Neutrophil (primary cell): ENCODE results near the gene CCDC187.

Source experiments
- H3K27ac ChIP-seq: fragments of 200-600 bp; sonication (generic); 2 replicates; pipeline ENCODE4 v1.5.1; 2016; ENCODE audit warnings: mild to moderate bottlenecking, moderate library complexity
- H3K27me3 ChIP-seq: fragments of 200-600 bp; sonication (generic); 2 replicates; pipeline ENCODE4 v1.6.0; 2016; ENCODE audit warnings: mild to moderate bottlenecking
- H3K36me3 ChIP-seq: fragments of 200-600 bp; sonication (generic); 2 replicates; pipeline ENCODE4 v1.5.1; 2017
- H3K4me1 ChIP-seq, 2 experiments: fragments of 200-600 bp in 1 of 2; sonication (generic) in 1 of 2; 1 replicate in 1 of 2; 2 replicates in 1 of 2; pipeline versions ENCODE4 v1.5.1 to v1.6.1; 2013 to 2016; ENCODE audit warnings: low read depth in 1 of 2, low read length in 1 of 2, mild to moderate bottlenecking in 1 of 2, moderate library complexity in 1 of 2; ENCODE audit not compliant: control insufficient read depth in 1 of 2, insufficient read depth in 1 of 2
- H3K4me3 ChIP-seq, 2 experiments: fragments of 200-600 bp in 1 of 2; sonication (generic) in 1 of 2; 1 replicate in 1 of 2; 2 replicates in 1 of 2; pipeline ENCODE4 v1.5.1; 2013 to 2016; ENCODE audit warnings: low read depth in 1 of 2, low read length in 1 of 2, mild to moderate bottlenecking in 1 of 2, moderate library complexity in 1 of 2
- H3K9me3 ChIP-seq: fragments of 200-600 bp; sonication (generic); 2 replicates; pipeline ENCODE4 v1.5.1; 2016
- CTCF ChIP-seq: fragments of 200-600 bp; sonication (generic); IDR thresholded peaks from 2 replicates; pipeline ENCODE4 v1.5.1; 2016; ENCODE audit warnings: antibody characterized with exemption

Gene CCDC187

GRCh38 chr9:136341042-136341655 is 37.3 kb upstream of the CCDC187 start:
- no peaks in the 10 kb centered on the region for H3K27me3 ChIP-seq
- no peaks in the 10 kb centered on the region for H3K36me3 ChIP-seq
- no peak for TF ChIP-seq CTCF
- H3K27ac ChIP-seq: no peak overlapping the region
- H3K4me3 ChIP-seq: no peak overlapping the region
- H3K9me3 ChIP-seq: no peaks in the 10 kb centered on the region
- peaks cover 3 to 11% of the 10 kb centered on the region in 2 experiments for H3K4me1 ChIP-seq

- Histone ChIP-seq H3K27me3 (no peaks in the 10 kb centered on the region), H3K9me3 (no peaks in the 10 kb centered on the region), H3K4me1 (peaks cover 3 to 11% of the 10 kb centered on the region in 2 experiments), H3K4me3 (no peak overlapping the region), H3K27ac (no peak overlapping the region), H3K36me3 (no peaks in the 10 kb centered on the region)
- TF ChIP-seq CTCF: no peak
Measured at GRCh38 chr9:136340356-136341041, 36.6 kb upstream of the CCDC187 start.

- H3K27me3 ChIP-seq: no peaks in the 10 kb centered on the region
- H3K4me1 ChIP-seq: peaks cover 3 to 11% of the 10 kb centered on the region in 2 experiments
- no peaks in the 10 kb centered on the region for H3K36me3 ChIP-seq
- H3K9me3 ChIP-seq: no peaks in the 10 kb centered on the region
- H3K4me3 ChIP-seq: no peak overlapping the region
- H3K27ac ChIP-seq: no peak overlapping the region
- no peak for TF ChIP-seq CTCF
Measured at GRCh38 chr9:136339958-136340310, 36.0 kb upstream of the CCDC187 start.

GRCh38 chr9:136339173-136339957 is 35.5 kb upstream of the CCDC187 start:
- TF ChIP-seq CTCF: peak; percentile 74
- Histone ChIP-seq H3K36me3 (no peaks in the 10 kb centered on the region), H3K4me3 (no peak overlapping the region), H3K9me3 (no peaks in the 10 kb centered on the region), H3K4me1 (peaks cover 3 to 11% of the 10 kb centered on the region in 2 experiments), H3K27ac (no peak overlapping the region), H3K27me3 (no peaks in the 10 kb centered on the region)

GRCh38 chr9:136338511-136338910 is 34.6 kb upstream of the CCDC187 start:
- Histone ChIP-seq H3K4me3 (no peak overlapping the region), H3K4me1 (peaks cover 3 to 11% of the 10 kb centered on the region in 2 experiments), H3K9me3 (no peaks in the 10 kb centered on the region), H3K27me3 (no peaks in the 10 kb centered on the region), H3K36me3 (no peaks in the 10 kb centered on the region), H3K27ac (no peak overlapping the region)
- TF ChIP-seq CTCF: no peak
